HEK293 (cell line): Measurements from ENCODE around the gene SMS.

Experiments
- CTCF ChIA-PET: fragments of 350-600 bp; formaldehyde crosslinking; extraction: SDS; loops from one replicate; lab custom pipeline; 2021; ENCODE audit warnings: antibody characterized with exemption; lab: Yijun Ruan, JAX
- POLR2A ChIA-PET: fragments of 300-600 bp; formaldehyde crosslinking; extraction: SDS; loops from one replicate; lab custom pipeline; 2020; ENCODE audit warnings: antibody characterized with exemption, inconsistent platforms; lab: Yijun Ruan, JAX
- H3K27ac ChIP-seq: fragments of 200-500 bp; sonication (Bioruptor generic); 2 replicates; pipeline ENCODE4 v1.5.1; 2014; ENCODE audit warnings: low read depth, low read length, control low read depth, inconsistent platforms; ENCODE audit errors: extremely low read depth
- H3K36me3 ChIP-seq, 2 experiments: fragments of 200-500 bp in 1 of 2; sonication (Bioruptor generic) in 1 of 2; 1 replicate in 1 of 2; 2 replicates in 1 of 2; pipeline ENCODE4 v1.5.1; 2014 to 2017; ENCODE audit warnings: inconsistent platforms in 2 of 2, low read length in 2 of 2; ENCODE audit not compliant: control insufficient read depth in 2 of 2, insufficient read depth in 1 of 2
- H3K4me1 ChIP-seq: fragments of 200-500 bp; sonication (Bioruptor generic); 2 replicates; pipeline ENCODE4 v1.5.1; 2014; ENCODE audit warnings: mild to moderate bottlenecking, low read length, inconsistent platforms; ENCODE audit not compliant: control insufficient read depth, insufficient read depth
- H3K4me3 ChIP-seq: 2 replicates; pipeline ENCODE4 v1.5.1; 2011; ENCODE audit warnings: low read depth, mild to moderate bottlenecking, control low read depth, low read length, moderate library complexity
- H3K9me3 ChIP-seq: fragments of 200-500 bp; sonication (Bioruptor generic); 2 replicates; pipeline ENCODE4 v1.5.1; 2014; ENCODE audit warnings: low read depth, low read length, inconsistent platforms; ENCODE audit not compliant: control insufficient read depth, insufficient read depth
- RBAK ChIP-seq: fragments of 450-650 bp; formaldehyde crosslinking; IDR thresholded peaks from 2 replicates; pipeline ENCODE4 v1.5.1; 2016; ENCODE audit warnings: missing biosample characterization, missing genetic modification characterization
- SP7 ChIP-seq: fragments of 450-650 bp; formaldehyde crosslinking; IDR thresholded peaks from 2 replicates; pipeline ENCODE4 v1.5.1; 2016; ENCODE audit warnings: missing biosample characterization, missing genetic modification characterization
- TRIM28 ChIP-seq: IDR thresholded peaks from 2 replicates; pipeline ENCODE4 v1.6.1; 2011; ENCODE audit warnings: low read length, control low read depth, borderline replicate concordance
- ZNF140 ChIP-seq: fragments of 450-650 bp; formaldehyde crosslinking; IDR thresholded peaks from 2 replicates; pipeline ENCODE4 v1.5.1; 2016; ENCODE audit warnings: missing biosample characterization, missing genetic modification characterization
- ZNF184 ChIP-seq: fragments of 450-650 bp; IDR thresholded peaks from 2 replicates; pipeline ENCODE4 v1.5.1; 2018; ENCODE audit warnings: missing biosample characterization, mild to moderate bottlenecking, missing genetic modification characterization
- ZNF223 ChIP-seq: fragments of 450-650 bp; formaldehyde crosslinking; IDR thresholded peaks from 2 replicates; pipeline ENCODE4 v1.5.1; 2016; ENCODE audit warnings: missing biosample characterization, missing genetic modification characterization
- ZNF248 ChIP-seq: fragments of 450-650 bp; formaldehyde crosslinking; IDR thresholded peaks from 2 replicates; pipeline ENCODE4 v1.5.1; 2017; ENCODE audit warnings: missing biosample characterization, missing genetic modification characterization
- ZNF366 ChIP-seq: fragments of 450-650 bp; formaldehyde crosslinking; conservative IDR thresholded peaks from 2 replicates; pipeline ENCODE4 v1.5.1; 2016; ENCODE audit warnings: missing biosample characterization, missing genetic modification characterization
- ZNF404 ChIP-seq: fragments of 450-650 bp; formaldehyde crosslinking; IDR thresholded peaks from 2 replicates; pipeline ENCODE4 v1.5.1; 2017; ENCODE audit warnings: missing biosample characterization, missing genetic modification characterization
- ZNF426 ChIP-seq: fragments of 450-650 bp; formaldehyde crosslinking; IDR thresholded peaks from 2 replicates; pipeline ENCODE4 v1.5.1; 2017; ENCODE audit warnings: missing biosample characterization, missing genetic modification characterization, mild to moderate bottlenecking, inconsistent platforms, moderate library complexity
- ZNF670 ChIP-seq: fragments of 450-650 bp; formaldehyde crosslinking; IDR thresholded peaks from 2 replicates; pipeline ENCODE4 v1.5.1; 2016; ENCODE audit warnings: missing biosample characterization, missing genetic modification characterization, low read depth
- ZSCAN16 ChIP-seq: fragments of 450-650 bp; formaldehyde crosslinking; IDR thresholded peaks from 2 replicates; pipeline ENCODE4 v1.5.1; 2016; ENCODE audit warnings: missing biosample characterization, missing genetic modification characterization
- ZSCAN30 ChIP-seq: fragments of 450-650 bp; IDR thresholded peaks from 2 replicates; pipeline ENCODE4 v1.5.1; 2018; ENCODE audit warnings: missing biosample characterization, mild to moderate bottlenecking, missing genetic modification characterization, moderate library complexity
- TF ChIP-seq, protein P1 (sequence below): fragments of 450-650 bp; formaldehyde crosslinking; IDR thresholded peaks from 2 replicates; pipeline ENCODE4 v1.5.1; 2016; ENCODE audit warnings: missing biosample characterization, missing genetic modification characterization
- TF ChIP-seq, protein P2 (sequence below): fragments of 450-650 bp; formaldehyde crosslinking; IDR thresholded peaks from 2 replicates; pipeline ENCODE4 v1.5.1; 2016; ENCODE audit warnings: missing biosample characterization, missing genetic modification characterization
- TF ChIP-seq, protein P3 (sequence below): fragments of 450-650 bp; formaldehyde crosslinking; optimal IDR thresholded peaks from 2 replicates; pipeline ENCODE3; 2016; ENCODE audit warnings: missing biosample characterization, mild to moderate bottlenecking, missing genetic modification characterization
- TF ChIP-seq, protein P4 (sequence below): fragments of 450-650 bp; formaldehyde crosslinking; IDR thresholded peaks from 2 replicates; pipeline ENCODE4 v1.5.1; 2016; ENCODE audit warnings: missing biosample characterization, missing genetic modification characterization
- TF ChIP-seq, protein P5 (sequence below): fragments of 450-650 bp; formaldehyde crosslinking; conservative IDR thresholded peaks from 2 replicates; pipeline ENCODE4 v1.5.1; 2016; ENCODE audit warnings: low read depth, missing biosample characterization, missing genetic modification characterization
- TF ChIP-seq, protein P6 (sequence below): fragments of 450-650 bp; formaldehyde crosslinking; IDR thresholded peaks from 2 replicates; pipeline ENCODE4 v1.5.1; 2016; ENCODE audit warnings: missing biosample characterization, missing genetic modification characterization
- TF ChIP-seq, protein P7 (sequence below): fragments of 450-650 bp; formaldehyde crosslinking; IDR thresholded peaks from 2 replicates; pipeline ENCODE4 v1.5.1; 2016; ENCODE audit warnings: missing biosample characterization, missing genetic modification characterization

SMS gene

DNA sequence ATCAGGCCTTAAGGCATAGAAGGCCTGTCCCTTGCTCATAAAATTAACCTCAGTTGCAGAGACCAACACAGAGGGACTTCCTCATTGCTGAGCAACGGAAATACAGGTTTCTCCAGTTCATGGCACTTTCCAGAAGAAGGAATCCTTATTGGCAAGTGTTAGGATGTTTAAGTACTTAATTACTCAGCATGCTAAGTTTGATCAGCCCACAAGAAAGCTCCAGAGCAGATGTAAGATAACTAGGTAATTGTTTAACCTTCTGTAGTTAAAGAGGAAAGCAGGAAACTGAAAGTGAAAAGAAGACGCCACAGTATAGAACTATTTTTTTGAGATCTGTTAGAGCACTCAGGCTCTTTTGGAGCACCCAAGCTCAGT, 33.5 kb downstream of the SMS start (continued):
- TF ChIP-seq, protein P1, sequence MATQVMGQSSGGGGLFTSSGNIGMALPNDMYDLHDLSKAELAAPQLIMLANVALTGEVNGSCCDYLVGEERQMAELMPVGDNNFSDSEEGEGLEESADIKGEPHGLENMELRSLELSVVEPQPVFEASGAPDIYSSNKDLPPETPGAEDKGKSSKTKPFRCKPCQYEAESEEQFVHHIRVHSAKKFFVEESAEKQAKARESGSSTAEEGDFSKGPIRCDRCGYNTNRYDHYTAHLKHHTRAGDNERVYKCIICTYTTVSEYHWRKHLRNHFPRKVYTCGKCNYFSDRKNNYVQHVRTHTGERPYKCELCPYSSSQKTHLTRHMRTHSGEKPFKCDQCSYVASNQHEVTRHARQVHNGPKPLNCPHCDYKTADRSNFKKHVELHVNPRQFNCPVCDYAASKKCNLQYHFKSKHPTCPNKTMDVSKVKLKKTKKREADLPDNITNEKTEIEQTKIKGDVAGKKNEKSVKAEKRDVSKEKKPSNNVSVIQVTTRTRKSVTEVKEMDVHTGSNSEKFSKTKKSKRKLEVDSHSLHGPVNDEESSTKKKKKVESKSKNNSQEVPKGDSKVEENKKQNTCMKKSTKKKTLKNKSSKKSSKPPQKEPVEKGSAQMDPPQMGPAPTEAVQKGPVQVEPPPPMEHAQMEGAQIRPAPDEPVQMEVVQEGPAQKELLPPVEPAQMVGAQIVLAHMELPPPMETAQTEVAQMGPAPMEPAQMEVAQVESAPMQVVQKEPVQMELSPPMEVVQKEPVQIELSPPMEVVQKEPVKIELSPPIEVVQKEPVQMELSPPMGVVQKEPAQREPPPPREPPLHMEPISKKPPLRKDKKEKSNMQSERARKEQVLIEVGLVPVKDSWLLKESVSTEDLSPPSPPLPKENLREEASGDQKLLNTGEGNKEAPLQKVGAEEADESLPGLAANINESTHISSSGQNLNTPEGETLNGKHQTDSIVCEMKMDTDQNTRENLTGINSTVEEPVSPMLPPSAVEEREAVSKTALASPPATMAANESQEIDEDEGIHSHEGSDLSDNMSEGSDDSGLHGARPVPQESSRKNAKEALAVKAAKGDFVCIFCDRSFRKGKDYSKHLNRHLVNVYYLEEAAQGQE (tag by site-specific recombination): no peak
- TF ChIP-seq, protein P2, sequence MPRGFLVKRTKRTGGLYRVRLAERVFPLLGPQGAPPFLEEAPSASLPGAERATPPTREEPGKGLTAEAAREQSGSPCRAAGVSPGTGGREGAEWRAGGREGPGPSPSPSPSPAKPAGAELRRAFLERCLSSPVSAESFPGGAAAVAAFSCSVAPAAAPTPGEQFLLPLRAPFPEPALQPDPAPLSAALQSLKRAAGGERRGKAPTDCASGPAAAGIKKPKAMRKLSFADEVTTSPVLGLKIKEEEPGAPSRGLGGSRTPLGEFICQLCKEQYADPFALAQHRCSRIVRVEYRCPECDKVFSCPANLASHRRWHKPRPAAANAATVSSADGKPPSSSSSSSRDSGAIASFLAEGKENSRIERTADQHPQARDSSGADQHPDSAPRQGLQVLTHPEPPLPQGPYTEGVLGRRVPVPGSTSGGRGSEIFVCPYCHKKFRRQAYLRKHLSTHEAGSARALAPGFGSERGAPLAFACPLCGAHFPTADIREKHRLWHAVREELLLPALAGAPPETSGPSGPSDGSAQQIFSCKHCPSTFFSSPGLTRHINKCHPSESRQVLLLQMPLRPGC: no peak
- TF ChIP-seq ZSCAN16 (no peak), ZNF670 (tag by site-specific recombination) (no peak), ZSCAN30 (tag by site-specific recombination) (no peak)
- TF ChIP-seq, protein P3, sequence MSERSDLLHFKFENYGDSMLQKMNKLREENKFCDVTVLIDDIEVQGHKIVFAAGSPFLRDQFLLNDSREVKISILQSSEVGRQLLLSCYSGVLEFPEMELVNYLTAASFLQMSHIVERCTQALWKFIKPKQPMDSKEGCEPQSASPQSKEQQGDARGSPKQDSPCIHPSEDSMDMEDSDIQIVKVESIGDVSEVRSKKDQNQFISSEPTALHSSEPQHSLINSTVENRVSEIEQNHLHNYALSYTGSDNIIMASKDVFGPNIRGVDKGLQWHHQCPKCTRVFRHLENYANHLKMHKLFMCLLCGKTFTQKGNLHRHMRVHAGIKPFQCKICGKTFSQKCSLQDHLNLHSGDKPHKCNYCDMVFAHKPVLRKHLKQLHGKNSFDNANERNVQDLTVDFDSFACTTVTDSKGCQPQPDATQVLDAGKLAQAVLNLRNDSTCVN (tag by site-specific recombination): no peak
- TF ChIP-seq, all 188 proteins: peak for 0

DNA sequence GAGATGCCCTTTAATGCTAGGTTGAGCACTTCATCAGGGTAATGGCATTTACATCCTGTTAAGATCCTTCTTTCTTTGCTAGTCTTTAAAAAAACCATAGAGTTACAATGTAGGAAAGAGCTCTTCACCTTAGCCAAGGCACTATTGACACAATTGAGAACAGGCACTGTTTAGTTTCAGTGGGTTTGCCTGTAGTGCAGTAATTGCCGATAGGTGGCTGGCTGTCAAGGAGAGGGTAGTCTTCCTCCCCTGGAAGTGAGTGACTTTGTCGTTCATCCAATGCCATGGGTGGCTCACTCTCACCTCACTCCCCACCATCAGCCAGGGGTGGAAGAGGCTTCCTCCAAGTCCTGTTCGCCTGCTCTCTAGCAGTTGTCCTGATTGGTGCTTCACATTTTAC, 34.7 kb downstream of the SMS start:
- H3K36me3 ChIP-seq: peaks cover 15 to 48% of the 10 kb centered on the region in 2 experiments; a peak in 2 of 3 replicates
- CTCF ChIA-PET: interaction anchor here (0.6 to 6.4 kb wide), 10 partner anchors 10 to 261 kb away, joined by 3 to 33 read pairs (median 3); no protein-coding TSS in a partner anchor
- no peak overlapping the region for H3K27ac ChIP-seq
- no peaks in the 10 kb centered on the region for H3K9me3 ChIP-seq
- POLR2A ChIA-PET: interaction anchor here (0.6 to 0.7 kb wide), 2 partner anchors 34 to 1808 kb away, joined by 4 to 6 read pairs; partner anchors contain the start of gene SAT1
- no peaks in the 10 kb centered on the region for H3K4me1 ChIP-seq
- no peak overlapping the region for H3K4me3 ChIP-seq
- no peak for TF ChIP-seq TRIM28
- no peak for TF ChIP-seq ZNF223
- TF ChIP-seq, protein P4, sequence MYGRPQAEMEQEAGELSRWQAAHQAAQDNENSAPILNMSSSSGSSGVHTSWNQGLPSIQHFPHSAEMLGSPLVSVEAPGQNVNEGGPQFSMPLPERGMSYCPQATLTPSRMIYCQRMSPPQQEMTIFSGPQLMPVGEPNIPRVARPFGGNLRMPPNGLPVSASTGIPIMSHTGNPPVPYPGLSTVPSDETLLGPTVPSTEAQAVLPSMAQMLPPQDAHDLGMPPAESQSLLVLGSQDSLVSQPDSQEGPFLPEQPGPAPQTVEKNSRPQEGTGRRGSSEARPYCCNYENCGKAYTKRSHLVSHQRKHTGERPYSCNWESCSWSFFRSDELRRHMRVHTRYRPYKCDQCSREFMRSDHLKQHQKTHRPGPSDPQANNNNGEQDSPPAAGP: no peak
- no peak for TF ChIP-seq RBAK (tag by site-specific recombination)
- no peak for TF ChIP-seq ZNF426 (tag by site-specific recombination)
- TF ChIP-seq, protein P5, sequence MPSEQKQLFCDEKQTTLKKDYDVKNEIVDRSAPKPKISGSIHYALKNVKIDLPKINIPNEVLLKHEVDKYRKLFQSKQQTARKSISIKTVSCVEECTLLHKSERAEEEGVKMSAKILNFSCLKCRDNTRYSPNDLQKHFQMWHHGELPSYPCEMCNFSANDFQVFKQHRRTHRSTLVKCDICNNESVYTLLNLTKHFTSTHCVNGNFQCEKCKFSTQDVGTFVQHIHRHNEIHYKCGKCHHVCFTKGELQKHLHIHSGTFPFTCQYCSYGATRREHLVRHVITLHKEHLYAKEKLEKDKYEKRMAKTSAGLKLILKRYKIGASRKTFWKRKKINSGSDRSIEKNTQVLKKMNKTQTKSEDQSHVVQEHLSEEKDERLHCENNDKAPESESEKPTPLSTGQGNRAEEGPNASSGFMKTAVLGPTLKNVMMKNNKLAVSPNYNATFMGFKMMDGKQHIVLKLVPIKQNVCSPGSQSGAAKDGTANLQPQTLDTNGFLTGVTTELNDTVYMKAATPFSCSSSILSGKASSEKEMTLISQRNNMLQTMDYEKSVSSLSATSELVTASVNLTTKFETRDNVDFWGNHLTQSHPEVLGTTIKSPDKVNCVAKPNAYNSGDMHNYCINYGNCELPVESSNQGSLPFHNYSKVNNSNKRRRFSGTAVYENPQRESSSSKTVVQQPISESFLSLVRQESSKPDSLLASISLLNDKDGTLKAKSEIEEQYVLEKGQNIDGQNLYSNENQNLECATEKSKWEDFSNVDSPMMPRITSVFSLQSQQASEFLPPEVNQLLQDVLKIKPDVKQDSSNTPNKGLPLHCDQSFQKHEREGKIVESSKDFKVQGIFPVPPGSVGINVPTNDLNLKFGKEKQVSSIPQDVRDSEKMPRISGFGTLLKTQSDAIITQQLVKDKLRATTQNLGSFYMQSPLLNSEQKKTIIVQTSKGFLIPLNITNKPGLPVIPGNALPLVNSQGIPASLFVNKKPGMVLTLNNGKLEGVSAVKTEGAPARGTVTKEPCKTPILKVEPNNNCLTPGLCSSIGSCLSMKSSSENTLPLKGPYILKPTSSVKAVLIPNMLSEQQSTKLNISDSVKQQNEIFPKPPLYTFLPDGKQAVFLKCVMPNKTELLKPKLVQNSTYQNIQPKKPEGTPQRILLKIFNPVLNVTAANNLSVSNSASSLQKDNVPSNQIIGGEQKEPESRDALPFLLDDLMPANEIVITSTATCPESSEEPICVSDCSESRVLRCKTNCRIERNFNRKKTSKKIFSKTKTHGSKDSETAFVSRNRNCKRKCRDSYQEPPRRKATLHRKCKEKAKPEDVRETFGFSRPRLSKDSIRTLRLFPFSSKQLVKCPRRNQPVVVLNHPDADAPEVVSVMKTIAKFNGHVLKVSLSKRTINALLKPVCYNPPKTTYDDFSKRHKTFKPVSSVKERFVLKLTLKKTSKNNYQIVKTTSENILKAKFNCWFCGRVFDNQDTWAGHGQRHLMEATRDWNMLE (tag by site-specific recombination): no peak
- TF ChIP-seq, protein P6, sequence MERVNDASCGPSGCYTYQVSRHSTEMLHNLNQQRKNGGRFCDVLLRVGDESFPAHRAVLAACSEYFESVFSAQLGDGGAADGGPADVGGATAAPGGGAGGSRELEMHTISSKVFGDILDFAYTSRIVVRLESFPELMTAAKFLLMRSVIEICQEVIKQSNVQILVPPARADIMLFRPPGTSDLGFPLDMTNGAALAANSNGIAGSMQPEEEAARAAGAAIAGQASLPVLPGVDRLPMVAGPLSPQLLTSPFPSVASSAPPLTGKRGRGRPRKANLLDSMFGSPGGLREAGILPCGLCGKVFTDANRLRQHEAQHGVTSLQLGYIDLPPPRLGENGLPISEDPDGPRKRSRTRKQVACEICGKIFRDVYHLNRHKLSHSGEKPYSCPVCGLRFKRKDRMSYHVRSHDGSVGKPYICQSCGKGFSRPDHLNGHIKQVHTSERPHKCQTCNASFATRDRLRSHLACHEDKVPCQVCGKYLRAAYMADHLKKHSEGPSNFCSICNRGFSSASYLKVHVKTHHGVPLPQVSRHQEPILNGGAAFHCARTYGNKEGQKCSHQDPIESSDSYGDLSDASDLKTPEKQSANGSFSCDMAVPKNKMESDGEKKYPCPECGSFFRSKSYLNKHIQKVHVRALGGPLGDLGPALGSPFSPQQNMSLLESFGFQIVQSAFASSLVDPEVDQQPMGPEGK: no peak
- TF ChIP-seq, protein P7, sequence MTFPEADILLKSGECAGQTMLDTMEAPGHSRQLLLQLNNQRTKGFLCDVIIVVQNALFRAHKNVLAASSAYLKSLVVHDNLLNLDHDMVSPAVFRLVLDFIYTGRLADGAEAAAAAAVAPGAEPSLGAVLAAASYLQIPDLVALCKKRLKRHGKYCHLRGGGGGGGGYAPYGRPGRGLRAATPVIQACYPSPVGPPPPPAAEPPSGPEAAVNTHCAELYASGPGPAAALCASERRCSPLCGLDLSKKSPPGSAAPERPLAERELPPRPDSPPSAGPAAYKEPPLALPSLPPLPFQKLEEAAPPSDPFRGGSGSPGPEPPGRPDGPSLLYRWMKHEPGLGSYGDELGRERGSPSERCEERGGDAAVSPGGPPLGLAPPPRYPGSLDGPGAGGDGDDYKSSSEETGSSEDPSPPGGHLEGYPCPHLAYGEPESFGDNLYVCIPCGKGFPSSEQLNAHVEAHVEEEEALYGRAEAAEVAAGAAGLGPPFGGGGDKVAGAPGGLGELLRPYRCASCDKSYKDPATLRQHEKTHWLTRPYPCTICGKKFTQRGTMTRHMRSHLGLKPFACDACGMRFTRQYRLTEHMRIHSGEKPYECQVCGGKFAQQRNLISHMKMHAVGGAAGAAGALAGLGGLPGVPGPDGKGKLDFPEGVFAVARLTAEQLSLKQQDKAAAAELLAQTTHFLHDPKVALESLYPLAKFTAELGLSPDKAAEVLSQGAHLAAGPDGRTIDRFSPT (tag by site-specific recombination): no peak
- TF ChIP-seq ZNF184: no peak
- TF ChIP-seq ZNF140 (tag by site-specific recombination): no peak
- no peak for TF ChIP-seq ZNF366 (tag by site-specific recombination)
- TF ChIP-seq ZNF248 (tag by site-specific recombination): no peak
- no peak for TF ChIP-seq SP7 (tag by site-specific recombination)
- TF ChIP-seq ZNF404 (tag by site-specific recombination): no peak
